Kidney (tissue), 14 donors: Measurements from ENCODE around the gene C2orf15. TPM values are rescaled to one million over a fixed set of nuclear protein-coding genes. Genes with fewer than 3 reads are reported as not detected.

ENCODE experiments used
- DNase-seq, 5 donors: peaks; one replicate each; pipeline ENCODE4 v3.0.0-alpha.2; 2013 to 2020
- FAIRE-seq: peaks from 2 replicates; lab custom pipeline; 2012; peaks lifted over from hg19 to GRCh38; lab: Jason Lieb, UNC
- H3K27ac ChIP-seq, 2 donors: one replicate each; pipeline ENCODE4 v1.7.0; 2013; ENCODE audit warnings: low read depth in 2 of 2, low read length in 2 of 2, inconsistent platforms in 1 of 2
- H3K27me3 ChIP-seq: one replicate; pipeline ENCODE4 v1.7.1; 2013; ENCODE audit warnings: low read length, inconsistent platforms; ENCODE audit not compliant: control insufficient read depth, insufficient read depth
- H3K36me3 ChIP-seq, 3 donors: one replicate each; pipeline versions ENCODE4 v1.7.0 to v1.7.1; 2013; ENCODE audit warnings: low read length in 3 of 3, control low read depth in 1 of 3, inconsistent platforms in 1 of 3; ENCODE audit not compliant: insufficient read depth in 3 of 3, control insufficient read depth in 2 of 3
- H3K4me1 ChIP-seq, 3 donors: one replicate each; pipeline versions ENCODE4 v1.7.0 to v1.7.1; 2013; ENCODE audit warnings: low read length in 3 of 3, inconsistent platforms in 1 of 3, low read depth in 1 of 3; ENCODE audit not compliant: control insufficient read depth in 2 of 3, insufficient read depth in 2 of 3
- H3K4me3 ChIP-seq, 3 donors: one replicate each; pipeline versions ENCODE4 v1.7.0 to v1.8.1; 2013; ENCODE audit warnings: low read length in 3 of 3, control low read depth in 1 of 3, inconsistent platforms in 1 of 3
- H3K9ac ChIP-seq, 3 donors: one replicate each; pipeline versions ENCODE4 v1.7.0 to v1.7.1; 2013; ENCODE audit warnings: low read length in 3 of 3, control low read depth in 1 of 3, inconsistent platforms in 1 of 3
- H3K9me3 ChIP-seq, 3 donors: one replicate each; pipeline versions ENCODE4 v1.7.0 to v1.7.1; 2013; ENCODE audit warnings: low read length in 3 of 3, control low read depth in 1 of 3, inconsistent platforms in 1 of 3; ENCODE audit not compliant: control insufficient read depth in 2 of 3, insufficient read depth in 1 of 3
- intact Hi-C: fragments of 100-400 bp; cut with DNase I; formaldehyde crosslinking; loops from one replicate; pipeline ENCODE4 v1.11.1; 2022
- polyA plus RNA-seq: library from polyadenylated mRNA; stranded (reverse); fragments of 350-450 nt; fragmentation: Illumina TruSeq; extraction: RNeasy Lipid Tissue Mini Kit (QIAGEN cat#74804); gene quantifications from one replicate; pipeline ENCODE4 v1.2.3, GENCODE V29; 2014; ENCODE audit warnings: low read depth, low replicate concordance; ENCODE audit not compliant: insufficient read depth
- total RNA-seq: library from RNA; stranded (reverse); fragmentation: NEBNext Ultra II Directional; extraction: Animal tissue kit (Norgen Biotek cat#: 25700); gene quantifications from one replicate; pipeline ENCODE4 v1.2.1, GENCODE V29; 2021
- TF ChIP-seq, protein P1 (sequence below): IDR thresholded peaks from 3 replicates; pipeline ENCODE4 v1.5.1; 2012; ENCODE audit warnings: mild to moderate bottlenecking, moderate library complexity, borderline replicate concordance; ENCODE audit not compliant: insufficient read depth; ENCODE audit errors: extremely low read depth
- donor health status: control.
- donor health status: control.
- donor health status: control.
- donor health status: control.
- donor health status: control.
- donor health status: DM: yes; HTN: yes; CAD: no.
- donor health status: Normal renal cell carcinoma (clear cell type).

Gene C2orf15
- total and polyA plus RNA-seq, 2 donors from 2014 or later: 6.3 to 6.6 TPM

DNA sequence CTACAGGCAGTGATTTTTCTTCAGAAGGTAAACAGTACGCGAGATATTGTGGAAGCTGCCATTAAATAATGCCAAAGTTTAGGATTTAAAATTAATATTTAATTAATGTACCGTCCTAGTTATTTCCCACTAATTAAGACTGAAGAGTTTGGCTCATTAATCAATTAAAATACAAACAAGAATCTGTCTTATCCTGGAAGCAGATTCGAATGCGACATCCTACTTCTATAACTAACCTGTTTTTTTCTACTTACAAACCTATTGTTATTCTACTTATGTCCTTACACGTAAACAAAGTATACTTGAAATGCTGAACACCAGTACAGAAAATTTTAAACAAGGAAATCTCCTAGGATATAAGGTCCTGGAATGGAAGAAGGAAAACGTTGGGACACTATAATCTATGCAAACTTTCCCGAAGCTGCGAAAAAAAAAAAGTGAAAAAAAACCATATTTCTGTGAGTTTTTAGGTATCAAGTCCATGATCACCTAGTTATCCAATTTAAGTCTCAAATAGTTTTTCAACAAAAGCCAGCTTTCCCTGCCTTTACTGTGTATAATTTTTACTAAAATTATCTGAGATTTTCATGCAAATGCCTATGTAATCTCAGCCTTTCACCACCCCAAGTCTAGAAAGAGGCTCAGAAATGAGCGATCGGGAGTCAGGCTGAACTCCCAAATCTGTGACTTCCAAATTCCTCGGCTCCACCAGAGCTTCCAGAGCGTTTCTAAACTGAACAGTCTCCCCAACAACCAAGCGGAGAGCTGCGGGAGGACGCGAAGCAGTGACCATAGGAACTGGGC lies 1.2 kb upstream of the C2orf15 start:
- TF ChIP-seq, protein P1, sequence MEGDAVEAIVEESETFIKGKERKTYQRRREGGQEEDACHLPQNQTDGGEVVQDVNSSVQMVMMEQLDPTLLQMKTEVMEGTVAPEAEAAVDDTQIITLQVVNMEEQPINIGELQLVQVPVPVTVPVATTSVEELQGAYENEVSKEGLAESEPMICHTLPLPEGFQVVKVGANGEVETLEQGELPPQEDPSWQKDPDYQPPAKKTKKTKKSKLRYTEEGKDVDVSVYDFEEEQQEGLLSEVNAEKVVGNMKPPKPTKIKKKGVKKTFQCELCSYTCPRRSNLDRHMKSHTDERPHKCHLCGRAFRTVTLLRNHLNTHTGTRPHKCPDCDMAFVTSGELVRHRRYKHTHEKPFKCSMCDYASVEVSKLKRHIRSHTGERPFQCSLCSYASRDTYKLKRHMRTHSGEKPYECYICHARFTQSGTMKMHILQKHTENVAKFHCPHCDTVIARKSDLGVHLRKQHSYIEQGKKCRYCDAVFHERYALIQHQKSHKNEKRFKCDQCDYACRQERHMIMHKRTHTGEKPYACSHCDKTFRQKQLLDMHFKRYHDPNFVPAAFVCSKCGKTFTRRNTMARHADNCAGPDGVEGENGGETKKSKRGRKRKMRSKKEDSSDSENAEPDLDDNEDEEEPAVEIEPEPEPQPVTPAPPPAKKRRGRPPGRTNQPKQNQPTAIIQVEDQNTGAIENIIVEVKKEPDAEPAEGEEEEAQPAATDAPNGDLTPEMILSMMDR: no peak
- intact Hi-C loops: no loop called here
- Histone ChIP-seq H3K27ac (peak overlapping the region; percentile 92 to 95), H3K4me1 (peaks cover 0 to 5% (median 0%) of the 10 kb centered on the region in 3 donors), H3K9ac (peak overlapping the region; percentile 30 to 72 (median 56)), H3K27me3 (no peaks in the 10 kb centered on the region), H3K4me3 (peak overlapping the region; percentile 79 to 83 (median 82)), H3K36me3 (no peaks in the 10 kb centered on the region), H3K9me3 (no peaks in the 10 kb centered on the region)
- FAIRE-seq (no peak), DNase-seq (no peak)

DNA sequence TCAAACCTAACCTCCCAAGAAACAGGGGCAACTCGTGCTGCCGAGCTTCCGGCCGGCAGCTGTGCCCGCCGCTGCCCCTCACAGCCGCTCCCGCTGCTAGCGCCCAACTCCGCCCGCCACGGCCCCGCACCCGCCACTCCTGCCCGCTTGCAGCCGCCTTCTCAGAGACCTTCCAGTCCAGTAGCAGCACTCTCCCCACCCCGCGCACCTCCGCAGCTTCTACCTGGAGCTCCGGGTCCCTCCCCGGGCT lies 722 bp upstream of the C2orf15 start:
- peak overlapping the region; percentile 79 to 83 (median 82) for H3K4me3 ChIP-seq
- peak overlapping the region; percentile 92 to 95 for H3K27ac ChIP-seq
- no peaks in the 10 kb centered on the region for H3K36me3 ChIP-seq
- FAIRE-seq: no peak
- TF ChIP-seq, protein P1: no peak
- peak in 2 of 5 donors; percentile 81 to 84 for DNase-seq
- no peaks in the 10 kb centered on the region for H3K9me3 ChIP-seq
- peaks cover 0 to 5% (median 0%) of the 10 kb centered on the region in 3 donors for H3K4me1 ChIP-seq
- intact Hi-C loops: no loop called here
- peak overlapping the region; percentile 30 to 72 (median 56) for H3K9ac ChIP-seq
- no peaks in the 10 kb centered on the region for H3K27me3 ChIP-seq

DNA sequence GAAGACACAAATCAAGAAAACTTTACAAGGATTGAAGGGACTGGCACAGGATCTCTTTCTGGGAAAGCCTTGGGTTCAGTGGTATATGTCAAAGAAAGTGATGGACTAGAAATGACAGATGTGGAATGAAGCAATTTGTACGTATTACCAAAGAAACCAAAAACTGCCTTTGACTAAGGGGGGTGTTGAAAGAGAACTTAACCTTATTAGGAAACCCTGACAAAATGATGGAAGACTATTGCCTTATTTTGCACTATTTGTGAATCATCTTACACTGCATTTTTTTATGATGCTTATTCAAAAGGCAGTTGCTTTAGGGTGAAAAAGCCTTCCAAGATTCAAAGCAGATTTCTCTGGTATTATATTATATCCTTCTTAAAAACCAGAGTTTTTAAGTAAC lies 9.2 kb downstream of the C2orf15 start:
- no peak for FAIRE-seq
- DNase-seq: no peak
- Histone ChIP-seq H3K36me3 (no peaks in the 10 kb centered on the region), H3K4me1 (peaks cover 0 to 7% (median 6%) of the 10 kb centered on the region in 3 donors), H3K9me3 (no peaks in the 10 kb centered on the region), H3K27ac (no peak overlapping the region), H3K4me3 (no peak overlapping the region), H3K9ac (no peak overlapping the region), H3K27me3 (no peaks in the 10 kb centered on the region)
- intact Hi-C loops: no loop called here
- TF ChIP-seq, protein P1: no peak
